CD4-positive, alpha-beta T cell (primary cell): Measurements from ENCODE around the gene CPLANE1. TPM values are rescaled to one million over a fixed set of nuclear protein-coding genes. Genes with fewer than 3 reads are reported as not detected.

Experiments used
- ATAC-seq: fragments of 200-7000 bp; cut with Tn5 transposase; one replicate; pipeline ENCODE4 v1.10.0; 2022; ENCODE audit warnings: mild to moderate bottlenecking; ENCODE audit not compliant: poor library complexity
- CTCF ChIA-PET: fragments of 350-600 bp; sonication (Branson Sonifier 250); formaldehyde crosslinking; loops from one replicate; lab custom pipeline; 2021; ENCODE audit warnings: antibody characterized with exemption, inconsistent platforms; lab: Charles Lee
- POLR2A ChIA-PET: fragments of 350-600 bp; sonication (Branson Sonifier 250); formaldehyde crosslinking; loops from one replicate; lab custom pipeline; 2021; ENCODE audit warnings: antibody characterized with exemption, inconsistent platforms; lab: Charles Lee
- DNase-seq, 14 experiments: peaks; one replicate each; pipeline ENCODE4 v3.0.0-alpha.2; 2013 to 2020; ENCODE audit warnings: mixed read lengths in 2 of 14
- H3K27ac ChIP-seq, 2 donors: one replicate each; pipeline versions ENCODE4 v1.5.1 to v1.7.0; 2013; ENCODE audit warnings: low read length in 2 of 2, low read depth in 1 of 2, mild to moderate bottlenecking in 1 of 2
- H3K27me3 ChIP-seq, 2 experiments: 1 replicate in 1 of 2; 2 replicates in 1 of 2; pipeline versions ENCODE4 v1.6.1 to v1.7.0; 2013; ENCODE audit warnings: low read length in 2 of 2, control low read depth in 1 of 2, mild to moderate bottlenecking in 1 of 2, moderate library complexity in 1 of 2; ENCODE audit not compliant: insufficient read depth in 2 of 2, control insufficient read depth in 1 of 2
- H3K36me3 ChIP-seq: one replicate; pipeline ENCODE4 v1.6.1; 2013; ENCODE audit warnings: low read length, control low read depth; ENCODE audit not compliant: insufficient read depth
- H3K4me1 ChIP-seq: one replicate; pipeline ENCODE4 v1.6.1; 2013; ENCODE audit warnings: low read length, control low read depth; ENCODE audit not compliant: insufficient read depth
- H3K4me3 ChIP-seq: one replicate; pipeline ENCODE4 v1.5.1; 2013; ENCODE audit warnings: mild to moderate bottlenecking, low read length, moderate library complexity
- H3K9me3 ChIP-seq, 2 experiments: 1 replicate in 1 of 2; 2 replicates in 1 of 2; pipeline versions ENCODE4 v1.6.1 to v1.7.0; 2013; ENCODE audit warnings: low read length in 2 of 2, mild to moderate bottlenecking in 2 of 2, control low read depth in 1 of 2, moderate library complexity in 1 of 2; ENCODE audit not compliant: control insufficient read depth in 1 of 2, insufficient read depth in 1 of 2
- H3K27ac Mint-ChIP-seq: one replicate; pipeline ENCODE4 v1.8.0; 2020; ENCODE audit warnings: mixed read lengths
- H3K27me3 Mint-ChIP-seq: one replicate; pipeline ENCODE4 v1.8.0; 2021; ENCODE audit warnings: mixed read lengths
- H3K36me3 Mint-ChIP-seq: one replicate; pipeline ENCODE4 v1.8.0; 2021; ENCODE audit warnings: low read depth, mixed read lengths
- H3K4me1 Mint-ChIP-seq: one replicate; pipeline ENCODE4 v1.8.0; 2021; ENCODE audit warnings: low read depth, mixed read lengths
- H3K4me3 Mint-ChIP-seq: one replicate; pipeline ENCODE4 v1.8.0; 2020; ENCODE audit warnings: mild to moderate bottlenecking, mixed read lengths
- H3K9me3 Mint-ChIP-seq: one replicate; pipeline ENCODE4 v1.8.0; 2020; ENCODE audit warnings: mixed read lengths
- CTCF ChIP-seq: fragments of 200-600 bp; IDR thresholded peaks from one replicate; pipeline ENCODE4 v1.8.0; 2022; ENCODE audit warnings: antibody characterized with exemption, mild to moderate bottlenecking
- intact Hi-C, 2 experiments: fragments of 100-400 bp; cut with DNase I in 1 of 2; cut with micrococcal nuclease in 1 of 2; formaldehyde crosslinking; loops; one replicate each; pipeline versions ENCODE4 v1.15.1 to v1.9.0; 2023 to 2025; cut with DNase I, micrococcal nuclease
- total RNA-seq, 174 experiments: library from RNA in 2 of 174; stranded (reverse) in 2 of 174; gene quantifications; one replicate each; pipeline ENCODE4 v1.2.3 and lab custom pipeline; 2021 to 2026

CPLANE1 gene
- total RNA-seq, 2 experiments from 2014 or later = 4.9 to 5.7 TPM

GRCh38 chr5:37063739-37064138 is 185.4 kb downstream of the CPLANE1 start:
- Mint-ChIP-seq H3K4me1 (no peaks in the 10 kb centered on the region), H3K4me3 (no peak overlapping the region), H3K27ac (no peak overlapping the region), H3K27me3 (no peaks in the 10 kb centered on the region), H3K36me3 (peaks cover 54% of the 10 kb centered on the region), H3K9me3 (no peaks in the 10 kb centered on the region)
- Histone ChIP-seq H3K27ac (no peak overlapping the region), H3K9me3 (no peaks in the 10 kb centered on the region), H3K36me3 (peaks cover 55% of the 10 kb centered on the region), H3K4me3 (no peak overlapping the region), H3K4me1 (no peaks in the 10 kb centered on the region), H3K27me3 (no peaks in the 10 kb centered on the region)
- CTCF ChIA-PET = no interaction called here
- no peak for ATAC-seq
- POLR2A ChIA-PET = no interaction called here
- intact Hi-C loops = no loop called here
- DNase-seq = no peak
- TF ChIP-seq CTCF = no peak

- intact Hi-C loops = no loop called here
- H3K4me1 Mint-ChIP-seq = no peaks in the 10 kb centered on the region
These were observed 189.1 kb downstream of the CPLANE1 start for GRCh38 chr5:37060030-37060429.

DNA sequence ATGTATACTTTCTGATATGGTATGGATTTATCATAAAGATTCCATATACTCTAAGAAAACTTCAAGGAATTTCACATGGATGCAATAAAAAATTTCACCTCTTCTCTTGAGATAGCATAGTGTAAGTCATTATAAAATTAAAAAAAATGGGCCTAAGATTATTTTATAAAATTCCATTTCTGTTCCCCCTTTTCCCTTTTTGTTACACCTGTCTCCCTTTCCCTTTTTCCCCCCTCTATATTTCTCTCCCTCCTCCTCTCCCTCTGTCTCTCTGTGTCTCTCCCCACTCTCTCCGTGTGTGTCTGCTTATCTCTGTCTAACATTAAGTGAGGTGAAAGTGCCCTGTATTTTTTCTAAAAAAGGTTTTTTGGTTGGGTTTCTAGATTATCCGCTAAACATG is 192.4 kb downstream of the CPLANE1 start:
- no peak for DNase-seq
- CTCF ChIA-PET = no interaction called here
- Mint-ChIP-seq H3K9me3 (no peaks in the 10 kb centered on the region), H3K36me3 (peaks cover 91% of the 10 kb centered on the region), H3K4me1 (no peaks in the 10 kb centered on the region), H3K4me3 (no peak overlapping the region), H3K27me3 (no peaks in the 10 kb centered on the region), H3K27ac (peak overlapping the region; percentile 21)
- intact Hi-C loops = loop anchor here in 1 of 2 experiments (5.0 kb wide), 1 partner anchor 34 kb away; no protein-coding TSS in a partner anchor
- Histone ChIP-seq H3K27ac (no peak overlapping the region), H3K9me3 (no peaks in the 10 kb centered on the region), H3K4me1 (no peaks in the 10 kb centered on the region), H3K4me3 (no peak overlapping the region), H3K27me3 (no peaks in the 10 kb centered on the region), H3K36me3 (peaks cover 83% of the 10 kb centered on the region)
- TF ChIP-seq CTCF = no peak
- POLR2A ChIA-PET = no interaction called here
- no peak for ATAC-seq

More at GRCh38 chr5:37060030-37060429, 189.1 kb downstream of the CPLANE1 start:
- Mint-ChIP-seq H3K36me3 (peaks cover 79% of the 10 kb centered on the region), H3K4me3 (no peak overlapping the region), H3K27me3 (no peaks in the 10 kb centered on the region), H3K27ac (peak overlapping the region; percentile 21), H3K9me3 (no peaks in the 10 kb centered on the region)
- Histone ChIP-seq H3K27ac (no peak overlapping the region), H3K4me3 (no peak overlapping the region), H3K27me3 (no peaks in the 10 kb centered on the region), H3K36me3 (peaks cover 83% of the 10 kb centered on the region), H3K9me3 (no peaks in the 10 kb centered on the region), H3K4me1 (no peaks in the 10 kb centered on the region)
- TF ChIP-seq CTCF = no peak
- DNase-seq (no peak), ATAC-seq (no peak)
- CTCF ChIA-PET = no interaction called here
- POLR2A ChIA-PET = interaction anchor here (0.7 kb wide), 1 partner anchor 11 kb away, joined by 3 read pairs; no protein-coding TSS in a partner anchor

Other genes with a start within 250 kb of the CPLANE1 start
- gene NUP155, start 121.7 kb upstream of the CPLANE1 start, total RNA-seq = 10 to 100 TPM; 21.6 to 26.0 TPM
- gene WDR70, start 129.9 kb upstream of the CPLANE1 start, total RNA-seq = 10 to 100 TPM; 24.5 to 34.6 TPM